NB4 (cell line): ENCODE data around the gene MOB1B.

Experiments
- DNase-seq: peaks from one replicate; pipeline ENCODE4 v3.0.0; 2010; ENCODE audit warnings: low read depth
- H3K4me3 ChIP-seq: one replicate; pipeline ENCODE4 v1.5.1; 2011; ENCODE audit warnings: mild to moderate bottlenecking, low read depth, low read length, moderate library complexity
- CTCF ChIP-seq: IDR thresholded peaks from one replicate; pipeline ENCODE4 v1.5.1; 2012; ENCODE audit warnings: low read depth, low read length
- MAX ChIP-seq: IDR thresholded peaks from 2 replicates; pipeline ENCODE4 v1.6.1; 2011; ENCODE audit warnings: low read depth, low read length
- MYC ChIP-seq: IDR thresholded peaks from 2 replicates; pipeline ENCODE4 v1.6.1; 2011; ENCODE audit warnings: low read depth, low read length
- POLR2A ChIP-seq: IDR thresholded peaks from 2 replicates; pipeline ENCODE4 v1.6.1; 2011; ENCODE audit warnings: mild to moderate bottlenecking; ENCODE audit not compliant: insufficient read length; ENCODE audit errors: extremely low read depth

Gene MOB1B

GRCh38 chr4:70992391-70992881 lies 90.3 kb downstream of the MOB1B start:
- DNase-seq: peak; percentile 33
- H3K4me3 ChIP-seq: peak overlapping the region; percentile 79

GRCh38 chr4:70993181-70994068 lies 91.3 kb downstream of the MOB1B start, which contains the start of gene DCK:
Gene DCK, plus strand, starts transcription at chr4:70993649. Its CDS starts 187 bp downstream, at chr4:70993836.
- H3K4me3 ChIP-seq: peak within 1 kb of the TSS; percentile 84
- peak; percentile 95 for DNase-seq
- TF ChIP-seq MYC: peak; percentile 77
- no peak for TF ChIP-seq CTCF
- peak; percentile 71 for TF ChIP-seq POLR2A
- TF ChIP-seq MAX: peak; percentile 89

More at GRCh38 chr4:70992391-70992881, 90.3 kb downstream of the MOB1B start:
- TF ChIP-seq POLR2A (no peak), MAX (no peak)

- peak; percentile 60 for DNase-seq
These were observed 91.8 kb downstream of the MOB1B start for GRCh38 chr4:70994069-70994366.

GRCh38 chr4:70994387-70995099 lies 92.4 kb downstream of the MOB1B start:
- H3K4me3 ChIP-seq: peak overlapping the region; percentile 84
- DNase-seq: peak; percentile 74
- TF ChIP-seq MAX: peak; percentile 32; the same call in 1 of the 2 replicates
- TF ChIP-seq POLR2A: no peak
- TF ChIP-seq MYC: no peak

More at GRCh38 chr4:70994069-70994366, 91.8 kb downstream of the MOB1B start:
- H3K4me3 ChIP-seq: peak overlapping the region; percentile 84
- no peak for TF ChIP-seq POLR2A
- TF ChIP-seq MYC: no peak
- TF ChIP-seq CTCF: no peak
- TF ChIP-seq MAX: no peak

- peak overlapping the region; percentile 84 for H3K4me3 ChIP-seq
- no peak for TF ChIP-seq POLR2A
- no peak for TF ChIP-seq MAX
- no peak for TF ChIP-seq CTCF
- no peak for TF ChIP-seq MYC
- peak; percentile 42 for DNase-seq
These were observed 93.8 kb downstream of the MOB1B start for GRCh38 chr4:70996018-70996360.

GRCh38 chr4:70997036-70997435 lies 94.9 kb downstream of the MOB1B start:
- peak overlapping the region; percentile 84 for H3K4me3 ChIP-seq
- TF ChIP-seq POLR2A: no peak
- no peak for TF ChIP-seq MYC
- no peak for TF ChIP-seq MAX
- no peak for TF ChIP-seq CTCF

More at GRCh38 chr4:70997036-70997435, 94.9 kb downstream of the MOB1B start:
- DNase-seq: no peak
